Measurements from ENCODE around the gene OR51V1.
"Not testable (repeated sequence)": the region's sequence is repeated elsewhere in the genome, so short reads cannot be mapped to it uniquely, and the experiment has no call there.

DNA sequence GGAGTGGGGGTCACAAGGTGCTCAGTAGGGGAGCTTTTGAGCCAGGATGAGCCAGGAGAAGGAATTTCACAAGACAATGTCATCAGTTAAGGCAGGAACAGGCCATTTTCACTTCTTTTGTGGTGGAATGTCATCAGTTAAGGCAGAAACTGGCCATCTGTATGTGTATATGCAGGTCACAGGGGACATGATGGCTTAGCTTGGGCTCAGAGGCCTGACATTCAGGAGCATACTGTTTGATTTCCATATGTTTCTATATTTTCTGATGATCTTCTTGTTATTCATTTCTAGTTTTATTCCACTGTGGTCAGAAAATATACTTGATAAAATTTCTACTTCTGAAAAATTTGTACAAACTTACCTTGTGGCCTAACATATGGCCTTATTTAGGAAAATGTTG lies 34.6 kb downstream of the OR51V1 start:
- not testable (repeated sequence) for TF ChIP-seq EZH2 (conservative IDR thresholded peaks at IDR 0.05; ENCODE audit: low read depth, low read length); HMG20A (CRISPR knock-in tag; IDR thresholded peaks at IDR 0.05; ENCODE audit: borderline replicate concordance); MYNN (CRISPR knock-in tag; IDR thresholded peaks at IDR 0.05; ENCODE audit: low read depth); SIN3A (IDR thresholded peaks at IDR 0.05; ENCODE audit: borderline replicate concordance, low read depth, low read length); PLRG1 (conservative IDR thresholded peaks at IDR 0.05); PHF8 (CRISPR knock-in tag; IDR thresholded peaks at IDR 0.05); SP5 (CRISPR knock-in tag; IDR thresholded peaks at IDR 0.05; ENCODE audit: borderline replicate concordance, low read depth); CCAR2 (optimal IDR thresholded peaks at IDR 0.05; ENCODE audit: low read depth, low read length); ZNF670 (CRISPR knock-in tag; IDR thresholded peaks at IDR 0.05; ENCODE audit: borderline replicate concordance); TSC22D2 (CRISPR knock-in tag; IDR thresholded peaks at IDR 0.05; ENCODE audit: borderline replicate concordance)
- TF ChIP-seq, protein P1, sequence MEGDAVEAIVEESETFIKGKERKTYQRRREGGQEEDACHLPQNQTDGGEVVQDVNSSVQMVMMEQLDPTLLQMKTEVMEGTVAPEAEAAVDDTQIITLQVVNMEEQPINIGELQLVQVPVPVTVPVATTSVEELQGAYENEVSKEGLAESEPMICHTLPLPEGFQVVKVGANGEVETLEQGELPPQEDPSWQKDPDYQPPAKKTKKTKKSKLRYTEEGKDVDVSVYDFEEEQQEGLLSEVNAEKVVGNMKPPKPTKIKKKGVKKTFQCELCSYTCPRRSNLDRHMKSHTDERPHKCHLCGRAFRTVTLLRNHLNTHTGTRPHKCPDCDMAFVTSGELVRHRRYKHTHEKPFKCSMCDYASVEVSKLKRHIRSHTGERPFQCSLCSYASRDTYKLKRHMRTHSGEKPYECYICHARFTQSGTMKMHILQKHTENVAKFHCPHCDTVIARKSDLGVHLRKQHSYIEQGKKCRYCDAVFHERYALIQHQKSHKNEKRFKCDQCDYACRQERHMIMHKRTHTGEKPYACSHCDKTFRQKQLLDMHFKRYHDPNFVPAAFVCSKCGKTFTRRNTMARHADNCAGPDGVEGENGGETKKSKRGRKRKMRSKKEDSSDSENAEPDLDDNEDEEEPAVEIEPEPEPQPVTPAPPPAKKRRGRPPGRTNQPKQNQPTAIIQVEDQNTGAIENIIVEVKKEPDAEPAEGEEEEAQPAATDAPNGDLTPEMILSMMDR (CRISPR knock-in tag; IDR thresholded peaks at IDR 0.05): not testable (repeated sequence)

All from HepG2 (cell line).